22Rv1 (cell line): ENCODE data around the gene PADI1.

ENCODE experiments used
- H3K27ac ChIP-seq: fragments of 450-650 bp; 2 replicates; pipeline ENCODE4 v1.5.1; 2017
- ZFX ChIP-seq: fragments of 450-650 bp; IDR thresholded peaks from 2 replicates; pipeline ENCODE4 v1.6.1; 2017; ENCODE audit warnings: antibody characterized with exemption, borderline replicate concordance
- TF ChIP-seq, protein P1 (sequence below): fragments of 450-650 bp; IDR thresholded peaks from 2 replicates; pipeline ENCODE4 v1.5.1; 2017; ENCODE audit warnings: mild to moderate bottlenecking

The PADI1 gene

DNA sequence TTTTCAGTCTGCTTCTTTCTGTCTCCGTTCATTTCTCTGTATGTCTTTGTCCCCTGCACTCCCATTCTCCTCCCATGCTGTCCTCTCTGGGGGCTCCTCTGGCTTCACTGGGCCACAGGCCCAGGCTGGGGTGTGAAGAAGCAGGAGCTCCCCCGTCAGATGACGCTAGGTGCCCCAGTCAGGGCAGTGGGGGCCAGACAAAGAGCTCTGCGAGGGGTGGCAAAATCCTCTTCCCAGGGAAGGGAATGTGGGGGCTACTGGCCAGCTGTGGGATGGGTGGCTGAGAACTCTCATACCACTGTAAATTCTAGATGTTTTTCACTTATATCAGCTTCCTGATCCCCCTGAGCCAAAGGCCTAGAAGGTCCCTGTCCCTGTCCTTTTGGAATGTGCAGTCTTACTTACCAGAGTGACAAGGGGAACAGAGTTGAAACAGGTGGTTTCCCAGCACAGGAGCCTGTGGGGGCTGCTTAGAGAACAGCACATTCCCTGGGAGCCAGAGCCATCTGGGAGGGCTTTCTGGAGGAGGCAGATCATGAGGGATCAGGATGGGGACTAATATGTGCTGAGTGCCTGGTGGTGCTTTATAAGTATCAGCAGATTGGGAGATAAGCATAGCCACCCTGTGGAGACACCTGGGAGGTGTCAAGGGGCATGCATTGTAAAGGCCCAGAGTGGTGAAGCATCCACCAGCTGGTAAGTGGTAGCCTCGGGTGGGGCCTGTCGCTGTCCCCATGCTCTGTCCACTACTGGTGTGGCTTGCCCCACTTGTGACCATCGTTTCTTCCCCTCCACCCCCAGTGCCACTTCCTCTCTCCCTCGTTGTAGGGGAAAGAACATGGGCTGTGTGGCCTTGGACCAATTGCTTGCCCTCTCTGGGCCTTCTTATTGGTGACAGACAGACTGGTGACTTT, 10.1 kb upstream of the PADI1 start:
- TF ChIP-seq, protein P1, sequence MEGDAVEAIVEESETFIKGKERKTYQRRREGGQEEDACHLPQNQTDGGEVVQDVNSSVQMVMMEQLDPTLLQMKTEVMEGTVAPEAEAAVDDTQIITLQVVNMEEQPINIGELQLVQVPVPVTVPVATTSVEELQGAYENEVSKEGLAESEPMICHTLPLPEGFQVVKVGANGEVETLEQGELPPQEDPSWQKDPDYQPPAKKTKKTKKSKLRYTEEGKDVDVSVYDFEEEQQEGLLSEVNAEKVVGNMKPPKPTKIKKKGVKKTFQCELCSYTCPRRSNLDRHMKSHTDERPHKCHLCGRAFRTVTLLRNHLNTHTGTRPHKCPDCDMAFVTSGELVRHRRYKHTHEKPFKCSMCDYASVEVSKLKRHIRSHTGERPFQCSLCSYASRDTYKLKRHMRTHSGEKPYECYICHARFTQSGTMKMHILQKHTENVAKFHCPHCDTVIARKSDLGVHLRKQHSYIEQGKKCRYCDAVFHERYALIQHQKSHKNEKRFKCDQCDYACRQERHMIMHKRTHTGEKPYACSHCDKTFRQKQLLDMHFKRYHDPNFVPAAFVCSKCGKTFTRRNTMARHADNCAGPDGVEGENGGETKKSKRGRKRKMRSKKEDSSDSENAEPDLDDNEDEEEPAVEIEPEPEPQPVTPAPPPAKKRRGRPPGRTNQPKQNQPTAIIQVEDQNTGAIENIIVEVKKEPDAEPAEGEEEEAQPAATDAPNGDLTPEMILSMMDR, result no peak
- no peak for TF ChIP-seq ZFX
- no peak overlapping the region for H3K27ac ChIP-seq

DNA sequence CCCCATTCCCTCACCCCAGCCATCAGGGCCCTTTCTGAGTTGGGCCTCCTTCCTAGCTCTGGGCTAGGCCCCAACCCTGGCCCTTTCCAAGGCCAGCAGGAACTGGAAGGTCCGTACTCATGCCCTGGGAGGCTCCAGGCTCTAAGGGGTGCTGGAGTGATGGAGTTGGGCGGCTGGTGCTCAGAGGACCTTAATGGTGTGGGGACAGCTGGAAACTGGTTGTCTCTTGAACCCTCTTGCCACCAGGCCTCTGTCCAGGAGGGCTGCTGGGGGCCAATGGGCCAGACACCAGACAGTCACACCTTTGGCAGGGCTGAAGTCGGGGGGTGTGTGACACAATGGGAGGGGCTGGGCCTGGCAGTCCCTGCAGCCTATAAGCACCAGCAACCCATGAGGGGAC, 9.2 kb upstream of the PADI1 start:
- H3K27ac ChIP-seq, result no peak overlapping the region
- TF ChIP-seq, protein P1, result no peak
- TF ChIP-seq ZFX, result no peak

DNA sequence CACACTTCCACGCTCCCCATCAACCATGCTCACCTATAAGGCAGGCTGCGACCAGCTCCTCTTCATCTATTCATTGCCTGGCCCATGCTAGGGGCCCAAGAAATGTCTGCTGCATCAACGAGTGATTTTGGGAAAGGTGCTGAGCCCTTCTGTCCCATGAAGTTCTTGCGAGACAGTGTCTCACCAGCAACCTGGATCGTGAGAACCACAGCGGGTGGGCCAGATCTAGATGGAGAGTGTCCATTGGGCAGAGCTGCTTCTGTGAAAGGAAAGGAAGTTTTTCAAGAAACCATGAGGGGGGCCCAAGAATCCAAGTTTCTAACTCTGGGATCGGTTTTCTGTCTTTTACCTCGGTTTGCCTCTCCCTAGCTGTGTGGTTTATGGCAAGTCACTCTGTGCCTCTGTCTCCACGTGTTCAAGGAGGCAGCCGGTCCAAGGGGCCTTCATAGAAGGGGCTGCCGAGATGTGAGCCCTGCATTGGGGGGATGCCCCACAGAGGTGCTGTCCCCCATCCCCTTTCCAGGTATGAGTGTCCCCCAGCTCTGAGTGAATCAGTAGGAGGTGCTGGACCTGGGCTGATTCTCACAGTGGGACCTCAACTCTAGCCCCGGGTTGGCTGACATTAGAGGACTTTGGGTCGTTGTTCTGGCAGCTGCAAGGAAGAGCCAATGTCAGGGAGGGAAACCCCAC, 8.3 kb upstream of the PADI1 start:
- no peak overlapping the region for H3K27ac ChIP-seq
- TF ChIP-seq, protein P1, result no peak
- no peak for TF ChIP-seq ZFX

DNA sequence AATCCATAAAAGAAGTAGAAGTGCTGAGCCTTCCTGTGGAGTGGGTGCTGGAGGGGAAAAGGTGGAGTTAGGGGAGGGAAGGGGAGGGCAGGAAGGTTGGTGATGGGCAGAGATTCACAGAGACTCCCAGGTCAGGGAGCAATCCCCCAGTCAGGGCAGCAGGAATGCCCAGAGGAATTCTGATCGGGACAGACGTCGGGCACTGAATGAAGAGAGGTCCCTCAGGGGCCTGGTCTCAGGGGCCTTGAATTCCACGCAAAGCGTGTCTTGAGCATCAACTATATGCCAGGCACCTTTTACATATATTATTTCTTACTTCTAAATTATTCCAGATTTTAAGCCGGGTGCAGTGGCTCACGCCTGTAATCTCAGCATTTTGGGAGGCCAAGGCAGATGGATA, 7.2 kb upstream of the PADI1 start:
- TF ChIP-seq, protein P1, result no peak
- no peak for TF ChIP-seq ZFX
- no peak overlapping the region for H3K27ac ChIP-seq

DNA sequence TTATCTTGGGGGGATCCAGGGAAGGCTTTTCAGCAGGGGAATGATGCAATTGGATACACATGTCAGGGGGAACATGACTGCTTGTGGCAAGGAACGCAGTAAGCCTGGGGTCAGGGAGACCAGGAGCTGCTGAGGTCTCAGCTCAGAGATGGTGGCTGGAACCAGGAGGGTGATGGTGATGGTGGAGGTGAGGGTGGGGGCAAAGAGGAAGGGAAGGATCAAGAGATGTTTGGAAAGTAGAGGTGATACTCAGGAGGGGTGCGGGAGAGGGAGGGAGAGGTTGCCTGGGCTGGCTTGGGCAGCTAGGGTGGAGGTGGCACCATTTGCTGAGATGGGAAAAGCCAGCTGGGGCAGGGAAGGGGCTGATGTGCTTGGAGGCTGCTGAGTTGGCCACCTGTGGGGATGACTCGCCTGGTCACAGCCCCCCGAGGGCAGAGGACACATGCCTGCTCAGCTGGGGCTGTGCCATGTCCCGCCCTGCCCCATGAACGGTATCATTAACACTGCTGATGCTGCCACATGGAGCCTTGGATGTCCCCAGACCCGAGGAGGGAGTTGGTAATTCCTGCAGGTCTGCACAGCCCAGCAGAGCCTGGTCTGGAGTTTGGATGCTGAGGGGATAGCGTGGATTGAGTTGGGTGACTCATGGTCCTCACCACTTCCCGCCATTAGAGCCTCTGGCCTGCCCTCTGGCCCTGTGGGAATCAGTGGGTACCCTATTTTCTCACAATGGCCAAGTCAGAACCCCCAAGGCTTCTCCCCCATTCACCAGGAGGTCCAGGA, 6.3 kb upstream of the PADI1 start:
- H3K27ac ChIP-seq, result no peak overlapping the region
- no peak for TF ChIP-seq ZFX
- TF ChIP-seq, protein P1, result no peak

DNA sequence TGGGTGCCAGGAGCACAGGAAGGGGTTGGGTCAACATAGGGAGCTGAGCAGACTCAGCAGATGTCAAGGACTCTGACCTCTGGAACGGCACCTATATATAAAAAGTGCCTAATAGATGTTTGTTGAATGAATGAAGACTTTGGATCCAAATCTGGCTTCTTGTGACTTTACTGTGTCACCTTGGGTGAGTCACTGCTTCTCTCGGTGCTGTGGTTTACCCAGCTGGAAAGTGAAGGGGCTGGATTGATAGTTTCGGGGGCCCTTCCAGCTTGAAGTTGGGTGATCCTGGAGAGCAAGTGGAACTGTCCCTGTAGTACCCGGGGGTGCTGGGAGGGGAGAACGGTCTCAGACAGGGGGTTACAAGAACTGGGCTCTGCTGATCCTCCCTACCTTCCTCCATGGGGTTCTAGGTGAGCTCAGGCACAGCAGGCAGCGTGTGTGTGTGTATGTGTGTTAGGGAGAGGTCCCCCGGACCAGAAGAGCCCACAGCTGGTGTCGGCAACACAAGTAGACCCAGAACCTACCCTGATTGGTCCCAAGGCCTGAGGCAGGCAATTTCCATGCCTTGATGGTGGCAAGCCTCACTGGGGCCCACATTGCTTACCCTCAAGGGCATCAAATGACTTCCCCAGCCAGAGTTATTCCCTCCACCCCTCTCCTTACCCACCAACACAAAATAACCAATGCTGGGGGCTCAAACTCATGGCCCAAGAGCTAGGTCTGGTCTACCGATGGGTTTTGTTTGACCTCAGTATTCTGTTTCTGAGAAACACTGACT, 5.5 kb upstream of the PADI1 start:
- TF ChIP-seq, protein P1, result no peak
- no peak for TF ChIP-seq ZFX
- H3K27ac ChIP-seq, result no peak overlapping the region
